Measurements from ENCODE around the gene SRRM3.
"Not testable (repeated sequence)": the region's sequence is repeated elsewhere in the genome, so short reads cannot be mapped to it uniquely, and the experiment has no call there.

Gene SRRM3

GRCh38 chr7:76187272-76187671, 14.4 kb upstream of the SRRM3 start:
- no peak for DNase-seq

- no peak for DNase-seq
Observed at GRCh38 chr7:76189276-76189675, 12.4 kb upstream of the SRRM3 start.

- DNase-seq: peak in 6 of 56 donors; percentile 4 to 38 (median 10)
Observed at GRCh38 chr7:76191783-76192240, 9.9 kb upstream of the SRRM3 start.

GRCh38 chr7:76193466-76193865, 8.2 kb upstream of the SRRM3 start:
- no peak for DNase-seq

GRCh38 chr7:76193883-76194282, 7.8 kb upstream of the SRRM3 start:
- no peak for DNase-seq

GRCh38 chr7:76196786-76197185, 4.9 kb upstream of the SRRM3 start:
- no peak for DNase-seq

GRCh38 chr7:76198202-76198601, 3.5 kb upstream of the SRRM3 start:
- DNase-seq: no peak

- peak in 2 of 56 donors; percentile 8 to 15 for DNase-seq
Observed at GRCh38 chr7:76202666-76203030, 952 bp downstream of the SRRM3 start.

- no peak for DNase-seq
Observed at GRCh38 chr7:76204147-76204546, 2.5 kb downstream of the SRRM3 start.

- no peak for DNase-seq
Observed at GRCh38 chr7:76206633-76207032, 4.9 kb downstream of the SRRM3 start.

- no peak for DNase-seq
Observed at GRCh38 chr7:76209310-76209709, 7.6 kb downstream of the SRRM3 start.

GRCh38 chr7:76211216-76211615, 9.5 kb downstream of the SRRM3 start:
- DNase-seq: no peak

GRCh38 chr7:76215349-76215748, 13.7 kb downstream of the SRRM3 start:
- not testable (repeated sequence) for DNase-seq

- peak in 1 of 56 donors; percentile 11 for DNase-seq
Observed at GRCh38 chr7:76216381-76217082, 14.8 kb downstream of the SRRM3 start.

- DNase-seq: peak in 30 of 56 donors; percentile 4 to 67 (median 36)
Observed at GRCh38 chr7:76217942-76218566, 16.4 kb downstream of the SRRM3 start.

GRCh38 chr7:76220185-76221057, 18.7 kb downstream of the SRRM3 start:
- DNase-seq: peak in 39 of 56 donors; percentile 6 to 69 (median 22)

GRCh38 chr7:76222333-76222732, 20.6 kb downstream of the SRRM3 start:
- no peak for DNase-seq

GRCh38 chr7:76222839-76223238, 21.1 kb downstream of the SRRM3 start:
- DNase-seq: no peak

- DNase-seq: no peak
Observed at GRCh38 chr7:76223286-76223972, 21.7 kb downstream of the SRRM3 start.

GRCh38 chr7:76224695-76225094, 23.0 kb downstream of the SRRM3 start:
- no peak for DNase-seq

GRCh38 chr7:76225379-76225778, 23.7 kb downstream of the SRRM3 start:
- DNase-seq: peak in 1 of 56 donors; percentile 8
